Endothelial cell (in vitro differentiated cells): ENCODE results near the gene CDC42SE2. TPM values are rescaled to one million over a fixed set of nuclear protein-coding genes. Genes with fewer than 3 reads are reported as not detected.

Source experiments
- DNase-seq: peaks from one replicate; pipeline ENCODE4 v3.0.0; 2021; ENCODE audit warnings: low spot score
- H3K27ac Mint-ChIP-seq: one replicate; pipeline ENCODE4 v1.8.0; 2021; ENCODE audit warnings: mixed read lengths, inconsistent platforms; ENCODE audit not compliant: unreplicated experiment
- H3K27me3 Mint-ChIP-seq: one replicate; pipeline ENCODE4 v1.8.0; 2021; ENCODE audit warnings: mild to moderate bottlenecking, moderate library complexity, mixed read lengths, inconsistent platforms; ENCODE audit not compliant: unreplicated experiment
- H3K36me3 Mint-ChIP-seq: one replicate; pipeline ENCODE4 v1.8.0; 2021; ENCODE audit warnings: mild to moderate bottlenecking, low read depth, mixed read lengths, inconsistent platforms; ENCODE audit not compliant: unreplicated experiment
- H3K4me1 Mint-ChIP-seq: one replicate; pipeline ENCODE4 v1.8.0; 2021; ENCODE audit warnings: mild to moderate bottlenecking, mixed read lengths, inconsistent platforms; ENCODE audit not compliant: unreplicated experiment
- H3K4me3 Mint-ChIP-seq: one replicate; pipeline ENCODE4 v1.8.0; 2021; ENCODE audit warnings: mild to moderate bottlenecking, mixed read lengths, inconsistent platforms; ENCODE audit not compliant: unreplicated experiment
- H3K9me3 Mint-ChIP-seq: one replicate; pipeline ENCODE4 v1.8.0; 2021; ENCODE audit warnings: mixed read lengths, inconsistent platforms; ENCODE audit not compliant: unreplicated experiment
- total RNA-seq: library from RNA; stranded (reverse); fragmentation: NEBNext Ultra II Directional; extraction: Animal tissue kit (Norgen Biotek cat#: 25700); gene quantifications from one replicate; pipeline ENCODE4 v1.2.1, GENCODE V29; 2021; ENCODE audit not compliant: unreplicated experiment
- TF ChIP-seq, protein P1 (sequence below): fragments of 200-600 bp; sonication (generic); IDR thresholded peaks from one replicate; pipeline ENCODE4 v1.5.0; 2021; ENCODE audit warnings: antibody characterized with exemption; ENCODE audit not compliant: unreplicated experiment

CDC42SE2 gene
- total RNA-seq, 1 donor from 2014 or later, result 22.2 TPM

DNA sequence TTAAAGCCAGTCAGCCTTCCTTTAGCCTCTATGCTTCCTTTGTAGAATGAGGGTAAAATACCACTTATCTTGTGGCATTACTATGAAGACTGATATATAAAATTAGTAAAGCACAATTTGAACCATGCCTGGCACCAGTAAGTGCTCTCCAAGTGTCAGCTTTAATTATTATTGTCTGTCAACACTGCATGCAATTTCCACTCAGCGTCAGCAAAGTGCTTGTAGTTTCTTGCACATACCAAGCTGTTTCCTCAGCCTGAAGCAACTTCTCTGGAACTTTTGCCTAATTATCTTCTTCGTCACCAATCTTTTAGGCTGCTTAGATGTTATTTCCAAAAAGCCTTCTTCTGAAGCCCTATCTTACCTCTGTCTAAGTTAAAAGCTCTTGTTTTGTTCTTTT lies 177.3 kb downstream of the CDC42SE2 start:
- TF ChIP-seq, protein P1, sequence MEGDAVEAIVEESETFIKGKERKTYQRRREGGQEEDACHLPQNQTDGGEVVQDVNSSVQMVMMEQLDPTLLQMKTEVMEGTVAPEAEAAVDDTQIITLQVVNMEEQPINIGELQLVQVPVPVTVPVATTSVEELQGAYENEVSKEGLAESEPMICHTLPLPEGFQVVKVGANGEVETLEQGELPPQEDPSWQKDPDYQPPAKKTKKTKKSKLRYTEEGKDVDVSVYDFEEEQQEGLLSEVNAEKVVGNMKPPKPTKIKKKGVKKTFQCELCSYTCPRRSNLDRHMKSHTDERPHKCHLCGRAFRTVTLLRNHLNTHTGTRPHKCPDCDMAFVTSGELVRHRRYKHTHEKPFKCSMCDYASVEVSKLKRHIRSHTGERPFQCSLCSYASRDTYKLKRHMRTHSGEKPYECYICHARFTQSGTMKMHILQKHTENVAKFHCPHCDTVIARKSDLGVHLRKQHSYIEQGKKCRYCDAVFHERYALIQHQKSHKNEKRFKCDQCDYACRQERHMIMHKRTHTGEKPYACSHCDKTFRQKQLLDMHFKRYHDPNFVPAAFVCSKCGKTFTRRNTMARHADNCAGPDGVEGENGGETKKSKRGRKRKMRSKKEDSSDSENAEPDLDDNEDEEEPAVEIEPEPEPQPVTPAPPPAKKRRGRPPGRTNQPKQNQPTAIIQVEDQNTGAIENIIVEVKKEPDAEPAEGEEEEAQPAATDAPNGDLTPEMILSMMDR, result no peak
- Mint-ChIP-seq H3K4me3 (no peak overlapping the region), H3K36me3 (peaks cover 12% of the 10 kb centered on the region), H3K27ac (no peak overlapping the region), H3K27me3 (peaks cover 1% of the 10 kb centered on the region), H3K9me3 (no peaks in the 10 kb centered on the region), H3K4me1 (no peaks in the 10 kb centered on the region)
- no peak for DNase-seq

Other genes starting within 250 kb of the CDC42SE2 start
- gene HINT1, start 98.8 kb upstream of the CDC42SE2 start, total RNA-seq, result 216 TPM
- 6.3 TPM for gene LYRM7, start 93.1 kb upstream of the CDC42SE2 start, total RNA-seq